ENCODE measurements around the gene PYCR2.
"Not testable (repeated sequence)": the region's sequence is repeated elsewhere in the genome, so short reads cannot be mapped to it uniquely, and the experiment has no call there.

The PYCR2 gene

GRCh38 chr1:225941942-225942222, 17.8 kb upstream of the PYCR2 start:
- DNase-seq, result no peak

GRCh38 chr1:225941187-225941941, 17.3 kb upstream of the PYCR2 start, which contains the start of gene LEFTY2:
Gene LEFTY2 (minus strand): TSS chr1:225941220. CDS start chr1:225941140, 80 bp downstream.
- no peak for DNase-seq

GRCh38 chr1:225940385-225941151, 16.5 kb upstream of the PYCR2 start:
- no peak for DNase-seq

DNA sequence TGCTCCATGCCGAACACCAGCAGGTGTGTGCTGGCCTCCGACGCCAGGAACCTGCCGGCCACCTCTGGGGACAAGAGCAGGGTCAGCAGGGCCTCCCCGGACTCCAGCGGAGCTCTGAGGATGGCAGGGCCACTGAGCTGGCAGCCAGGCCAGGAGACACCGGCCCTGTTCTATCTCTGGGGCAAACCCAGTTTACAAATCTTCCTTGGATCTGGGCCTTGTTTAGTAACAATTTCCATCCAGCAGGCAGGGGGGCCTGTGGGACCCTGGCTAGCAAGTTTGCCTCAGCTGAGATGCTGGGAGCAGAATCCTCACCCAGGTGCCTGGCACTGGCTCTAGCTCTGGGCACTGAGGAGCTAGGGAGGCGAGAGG, 15.9 kb upstream of the PYCR2 start:
- not testable (repeated sequence) for DNase-seq

DNA sequence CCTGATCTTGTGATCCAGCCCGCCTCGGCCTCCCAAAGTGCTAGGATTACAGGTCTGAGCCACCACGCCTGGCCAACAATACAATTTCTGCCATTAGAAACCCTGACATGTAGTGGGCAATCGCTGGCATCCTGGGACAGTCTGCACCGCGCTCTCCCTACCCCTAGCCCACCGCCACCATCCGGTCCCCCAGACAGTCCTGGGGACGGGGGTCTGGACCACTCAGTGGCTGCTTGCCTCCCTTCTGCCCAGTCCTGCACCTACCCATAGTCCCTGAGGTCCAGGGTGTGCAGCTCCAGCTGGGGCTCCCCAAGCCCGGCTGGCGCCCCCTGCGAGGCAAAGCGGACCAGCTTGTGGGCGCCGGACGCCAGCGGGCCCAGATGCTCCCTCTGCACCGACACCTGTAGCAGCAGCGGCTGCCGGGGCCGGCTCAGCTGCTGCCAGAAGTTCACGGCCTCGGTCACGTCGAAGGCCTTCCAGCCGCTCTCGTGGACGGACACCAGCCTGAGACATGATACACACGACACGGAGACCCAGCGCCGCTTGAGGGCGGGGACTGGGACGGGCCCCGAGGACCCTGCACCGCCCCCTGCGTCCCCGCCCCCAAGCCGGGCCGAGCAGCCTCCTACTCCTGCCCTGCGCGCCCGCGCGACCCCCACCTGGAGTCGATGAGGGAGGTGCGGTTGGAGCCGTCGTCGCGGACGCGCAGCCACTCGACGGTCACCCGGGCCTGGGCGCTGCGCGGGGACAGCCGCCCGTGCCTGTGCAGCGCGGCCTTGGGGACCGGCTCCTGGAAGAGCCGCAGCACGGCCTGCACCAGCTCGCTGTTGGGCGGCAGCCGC, 15.3 kb upstream of the PYCR2 start:
- DNase-seq, result not testable (repeated sequence)

DNA sequence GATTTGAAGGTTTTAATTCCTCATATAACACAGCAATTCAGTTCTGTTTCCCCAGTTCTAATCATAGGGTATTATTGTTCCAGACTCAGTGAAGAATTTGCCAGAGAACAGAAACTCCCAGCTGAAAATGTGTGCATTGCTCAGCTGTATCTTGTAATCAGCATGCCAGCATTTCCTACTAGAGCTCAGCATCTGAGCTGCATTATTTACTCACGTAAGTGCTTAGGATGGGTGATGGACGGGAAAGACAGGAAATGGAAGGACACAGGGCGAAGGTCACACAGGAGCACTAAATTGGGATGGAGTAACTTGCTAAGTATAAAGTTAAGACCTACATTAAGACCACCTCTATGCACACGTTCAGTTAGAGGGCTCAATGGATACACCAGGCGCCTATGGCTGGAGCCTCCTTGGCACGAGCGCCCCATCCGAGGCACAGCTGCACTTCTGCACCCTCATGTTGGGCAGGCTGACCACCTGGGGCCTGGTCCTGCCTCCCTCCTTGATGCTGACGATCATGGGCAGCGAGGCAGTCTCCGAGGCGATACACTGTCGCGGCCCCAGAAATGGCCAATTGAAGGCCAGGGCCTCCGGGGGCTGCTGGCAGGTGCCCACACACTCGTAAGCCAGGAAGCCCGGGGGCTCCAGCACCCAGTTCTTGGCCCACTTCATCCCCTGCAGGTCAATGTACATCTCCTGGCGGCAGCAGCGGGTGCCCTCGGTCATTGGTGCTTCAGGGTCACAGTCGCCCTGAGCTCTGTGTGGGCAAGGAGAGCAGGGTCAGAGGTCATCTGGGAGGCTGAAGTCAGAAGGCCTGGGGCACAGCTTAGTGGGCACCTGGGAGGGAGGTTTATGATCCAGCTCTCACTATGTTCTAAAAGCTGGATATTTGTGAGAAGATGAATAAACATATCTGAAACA, 13.3 kb upstream of the PYCR2 start:
- no peak for DNase-seq

DNA sequence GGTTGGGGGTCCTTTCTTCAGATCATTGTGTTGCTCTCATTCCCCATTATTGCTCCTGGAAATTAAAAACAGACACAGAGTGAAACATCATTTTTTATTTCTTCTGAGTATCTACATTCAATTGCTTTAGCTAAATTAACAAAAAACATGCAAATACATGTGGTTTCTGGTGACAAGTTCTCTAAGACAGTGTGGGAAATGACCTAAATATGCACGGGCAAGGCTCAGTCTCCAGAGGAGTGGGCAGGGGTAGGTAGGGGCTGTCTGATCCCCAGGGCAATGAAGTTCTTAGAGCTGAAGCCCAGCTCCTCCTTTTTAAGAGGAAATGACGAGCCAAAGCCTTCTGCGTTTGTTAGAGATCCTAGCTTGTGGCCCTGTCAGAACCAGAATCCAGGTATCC, 12.5 kb upstream of the PYCR2 start:
- no peak for DNase-seq

DNA sequence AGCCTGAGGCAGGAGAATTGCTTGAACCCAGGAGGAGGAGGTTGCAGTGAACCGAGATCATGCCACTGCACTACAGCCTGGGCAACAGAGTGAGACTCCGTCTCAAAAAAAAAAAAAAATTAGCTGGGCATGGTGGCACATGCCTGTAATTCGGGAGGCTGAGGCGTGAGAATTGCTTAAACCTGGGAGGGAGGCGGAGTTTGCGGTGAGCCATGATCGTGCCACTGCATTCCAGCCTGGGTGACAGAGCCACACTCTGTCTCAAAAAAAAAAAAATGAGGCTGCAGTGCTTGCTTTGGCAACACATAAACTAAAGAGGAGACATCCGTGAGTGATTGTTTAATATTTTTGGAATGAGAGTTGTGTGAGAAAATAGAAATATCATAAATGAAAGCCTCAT, 12.0 kb upstream of the PYCR2 start:
- not testable (repeated sequence) for DNase-seq

DNA sequence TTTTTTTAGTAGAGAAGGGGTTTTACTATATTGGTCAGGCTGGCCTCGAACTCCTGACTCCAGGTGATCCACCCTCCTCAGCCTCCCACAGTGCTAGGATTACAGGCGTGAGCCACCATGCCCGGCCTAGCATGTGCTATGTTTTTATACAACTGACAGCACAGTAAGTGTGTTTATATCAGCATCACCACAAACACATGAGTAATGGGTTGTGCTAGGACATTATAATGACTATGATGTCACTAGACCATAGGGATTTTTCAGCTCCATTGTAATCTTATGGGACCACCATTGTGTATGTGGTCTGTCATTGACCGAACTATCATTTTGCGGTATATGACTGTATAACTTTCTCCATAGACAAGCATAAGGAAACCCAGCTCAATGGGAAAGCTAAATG, 10.7 kb upstream of the PYCR2 start:
- no peak for DNase-seq

- no peak for DNase-seq
These were observed 9.0 kb upstream of the PYCR2 start for GRCh38 chr1:225933072-225933471.

- DNase-seq, result no peak
These were observed 7.5 kb upstream of the PYCR2 start for GRCh38 chr1:225931270-225932136.

- DNase-seq, result no peak
These were observed 6.5 kb upstream of the PYCR2 start for GRCh38 chr1:225930566-225930965.

DNA sequence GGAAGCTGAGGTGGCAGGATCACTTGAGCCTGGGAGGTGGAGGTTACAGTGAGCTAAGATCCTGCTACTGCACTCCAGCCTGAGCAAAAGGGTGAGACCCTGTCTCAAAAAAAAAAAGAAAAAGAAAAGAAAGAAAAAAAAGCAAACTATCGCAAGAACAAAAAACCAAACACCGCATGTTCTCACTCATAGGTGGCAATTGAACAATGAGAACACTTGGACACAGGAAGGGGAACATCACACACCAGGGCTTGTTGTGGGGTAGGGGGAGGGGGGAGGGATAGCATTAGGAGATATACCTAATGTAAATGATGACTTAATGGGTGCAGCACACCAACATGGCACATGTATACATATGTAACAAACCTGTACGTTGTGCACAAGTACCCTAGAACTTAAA, 5.4 kb upstream of the PYCR2 start:
- peak in 1 of 5 experiments; percentile 14 for DNase-seq

GRCh38 chr1:225928186-225929175, 4.4 kb upstream of the PYCR2 start:
- DNase-seq, result peak in 1 of 5 experiments; percentile 75

GRCh38 chr1:225926551-225927113, 2.6 kb upstream of the PYCR2 start:
- DNase-seq, result no peak

GRCh38 chr1:225923381-225923691, 714 bp downstream of the PYCR2 start:
- no peak for DNase-seq

GRCh38 chr1:225921734-225922709, 2.0 kb downstream of the PYCR2 start:
- DNase-seq, result no peak

DNA sequence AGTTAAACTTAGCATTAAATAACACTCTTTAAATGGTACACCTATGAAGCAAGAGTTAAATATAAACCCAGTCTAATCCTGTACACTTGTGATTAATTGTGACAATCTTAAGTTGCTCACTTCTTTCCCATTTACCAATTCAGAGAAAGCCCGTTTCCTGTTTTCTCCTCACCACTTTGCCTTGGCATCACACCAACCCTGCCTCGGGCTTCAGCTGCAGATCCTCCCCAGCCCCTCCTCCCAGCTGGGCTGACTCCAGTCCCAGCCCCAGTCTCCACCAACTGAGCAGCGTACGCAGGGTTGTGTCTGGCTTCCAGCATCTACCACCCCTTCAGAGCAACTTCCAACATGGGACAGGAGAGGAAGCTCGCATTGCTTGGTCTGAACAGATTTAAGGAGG, 4.1 kb downstream of the PYCR2 start:
- DNase-seq, result peak in 1 of 5 experiments; percentile 22

DNA sequence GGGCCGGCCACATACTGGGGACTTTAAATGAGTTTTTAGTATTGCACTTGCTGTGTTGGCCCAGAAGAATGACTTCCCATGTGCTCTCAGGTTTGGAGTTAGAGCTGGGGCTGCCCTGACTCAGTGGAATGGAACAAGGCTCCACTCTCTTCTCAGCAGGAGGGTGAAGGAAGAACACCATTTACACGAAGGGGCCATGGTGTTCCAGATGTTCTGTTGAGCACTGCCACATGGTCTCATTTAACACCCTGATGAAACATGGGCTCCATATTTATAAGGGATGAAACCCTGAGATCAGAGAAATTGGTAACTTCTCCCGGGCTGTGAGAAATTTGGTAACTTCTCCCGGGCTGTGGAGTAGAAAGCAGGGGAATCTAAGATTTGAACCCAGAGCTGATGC, 5.8 kb downstream of the PYCR2 start:
- DNase-seq, result no peak
